K562 (cell line): ENCODE measurements around the gene OBSCN. TPM values are rescaled to one million over a fixed set of nuclear protein-coding genes. Genes with fewer than 3 reads are reported as not detected.

Experiments used
- CBX3 ChIP-seq, 2 experiments: IDR thresholded peaks; 1 replicate in 1 of 2; 2 replicates in 1 of 2; pipeline ENCODE4 v1.6.1; 2012; ENCODE audit warnings: inconsistent platforms in 2 of 2, low read length in 2 of 2, borderline replicate concordance in 1 of 2, control low read depth in 1 of 2
- CXXC5 ChIP-seq: fragments of 250-450 bp; sonication (Bioruptor Pico); IDR thresholded peaks from 2 replicates; pipeline ENCODE4 v1.8.0; 2022; ENCODE audit warnings: inconsistent platforms, mild to moderate bottlenecking, moderate library complexity
- E2F8 ChIP-seq: fragments of 450-650 bp; IDR thresholded peaks from 2 replicates; pipeline ENCODE4 v1.7.1; 2018; ENCODE audit warnings: mild to moderate bottlenecking, low read depth; ENCODE audit not compliant: partially characterized antibody
- FOSL1 ChIP-seq: fragments of 200-800 bp; sonication (Bioruptor generic); conservative IDR thresholded peaks from 2 replicates; pipeline ENCODE4 v1.6.1; 2016; ENCODE audit warnings: missing genetic modification characterization, missing compliant biosample characterization
- HES1 ChIP-seq: fragments of 450-650 bp; IDR thresholded peaks from 2 replicates; pipeline ENCODE4 v1.6.1; 2016; ENCODE audit warnings: low read depth, mild to moderate bottlenecking, moderate library complexity
- KDM2B ChIP-seq: fragments of 250-450 bp; sonication (Bioruptor Pico); IDR thresholded peaks from 2 replicates; pipeline ENCODE4 v1.8.0; 2021; ENCODE audit warnings: mild to moderate bottlenecking, moderate library complexity
- PHF20 ChIP-seq: fragments of 450-650 bp; IDR thresholded peaks from 2 replicates; pipeline ENCODE4 v1.6.1; 2018; ENCODE audit not compliant: partially characterized antibody
- POLR2B ChIP-seq: fragments of 450-650 bp; IDR thresholded peaks from 2 replicates; pipeline ENCODE4 v1.6.1; 2018; ENCODE audit warnings: low read depth; ENCODE audit not compliant: partially characterized antibody
- RAD21 ChIP-seq, 2 experiments: fragments of 250-450 bp in 1 of 2; fragments of 450-650 bp in 1 of 2; sonication (Bioruptor Pico) in 1 of 2; formaldehyde crosslinking in 1 of 2; IDR thresholded peaks in 1 of 2; conservative IDR thresholded peaks in 1 of 2; 2 replicates each; pipeline versions ENCODE4 v1.4.0 to v1.8.0; 2020 to 2022; ENCODE audit warnings: mild to moderate bottlenecking in 2 of 2, moderate library complexity in 1 of 2
- RNF219 ChIP-seq: fragments of 250-450 bp; sonication (Bioruptor Pico); IDR thresholded peaks from 2 replicates; pipeline ENCODE4 v1.5.0; 2022; ENCODE audit warnings: mild to moderate bottlenecking
- TGIF2 ChIP-seq: sonication (generic); formaldehyde crosslinking; IDR thresholded peaks from 2 replicates; pipeline ENCODE4 v1.8.1; 2022; ENCODE audit warnings: mild to moderate bottlenecking, missing genetic modification reagents, moderate library complexity
- ZNF124 ChIP-seq: sonication (generic); formaldehyde crosslinking; IDR thresholded peaks from 2 replicates; pipeline ENCODE4 v1.8.1; 2022; ENCODE audit warnings: missing genetic modification reagents
- ZNF224 ChIP-seq: sonication (generic); formaldehyde crosslinking; IDR thresholded peaks from 2 replicates; pipeline ENCODE4 v1.8.0; 2022; ENCODE audit warnings: mild to moderate bottlenecking, missing genetic modification reagents
- ZNF316 ChIP-seq: fragments of 450-650 bp; IDR thresholded peaks from 2 replicates; pipeline ENCODE4 v1.6.1; 2016
- ZNF511 ChIP-seq: sonication (generic); formaldehyde crosslinking; IDR thresholded peaks from 2 replicates; pipeline ENCODE4 v1.8.0; 2022; ENCODE audit warnings: mild to moderate bottlenecking, missing genetic modification reagents
- ZNF592 ChIP-seq: fragments of 450-650 bp; IDR thresholded peaks from 2 replicates; pipeline ENCODE4 v1.6.1; 2017; ENCODE audit warnings: antibody characterized with exemption, mild to moderate bottlenecking
- ZSCAN29 ChIP-seq: fragments of 450-650 bp; IDR thresholded peaks from 2 replicates; pipeline ENCODE4 v1.6.1; 2017
- polyA plus RNA-seq, 8 experiments: library from polyadenylated mRNA; depleted of rRNA in 4 of 8; stranded (reverse) in 5 of 8; unstranded in 3 of 8; fragments of >200 nt; fragmentation: Nextera tagmentation in 2 of 8; fragmentation: Illumina TruSeq in 1 of 8; extraction: Ambion mirVana in 2 of 8; extraction: Trizol in 1 of 8; gene quantifications; 2 replicates each; pipeline versions ENCODE4 v1.2.1 to v1.2.3, GENCODE V29; 2011 to 2014; ENCODE audit warnings: inconsistent platforms in 1 of 8, missing spikeins in 1 of 8
- total RNA-seq, 7 experiments: library from RNA; depleted of rRNA in 6 of 7; stranded (reverse); fragments of >200 nt in 6 of 7; fragmentation: Illumina TruSeq in 2 of 7; extraction: Trizol in 2 of 7; gene quantifications; 2 replicates each; pipeline versions ENCODE4 v1.2.1 to v1.2.3, GENCODE V29; 2011 to 2021; ENCODE audit warnings: low replicate concordance in 1 of 7

OBSCN gene
- total and polyA plus RNA-seq, 9 of the 15 experiments (the other 6 are each of a cell fraction or from before 2014, with no cell fraction given) = 0.18 to 19.7 (median 3.6) TPM

GRCh38 chr1:228275430-228276173 is 67.8 kb downstream of the OBSCN start (continued):
- TF ChIP-seq ZNF224 (CRISPR knock-in tag) (peak; percentile 65; the same call in 1 of the 2 replicates), ZSCAN29 (0 out of 2 replicates have a peak, but pooled peaks have one; percentile 25), RAD21 (CRISPR knock-in tag; conservative IDR thresholded peaks at IDR 0.05 in 1 of 2, IDR thresholded peaks at IDR 0.05 in 1 of 2) (no peak), CXXC5 (CRISPR knock-in tag) (peak; percentile 68), ZNF124 (CRISPR knock-in tag) (no peak), RNF219 (CRISPR knock-in tag) (no peak), CBX3 (IDR thresholded peaks at IDR 0.05; ENCODE audit: borderline replicate concordance in 1 of 2, low read length in 2 of 2) (peak in 1 of 2 experiments; percentile 7; a peak in 1 of 3 replicates), ZNF316 (no peak), FOSL1 (tag) (0 out of 2 replicates have a peak, but pooled peaks have one; percentile 9), TGIF2 (CRISPR knock-in tag) (no peak), PHF20 (peak; percentile 19), HES1 (0 out of 2 replicates have a peak, but pooled peaks have one; percentile 20), POLR2B (peak; percentile 45), E2F8 (no peak), ZNF511 (CRISPR knock-in tag) (peak; percentile 68), ZNF592 (peak; percentile 35; the same call in 1 of the 2 replicates), KDM2B (CRISPR knock-in tag) (0 out of 2 replicates have a peak, but pooled peaks have one; percentile 13)
